Measurements from ENCODE around the gene TMEM171. TPM values are rescaled to one million over a fixed set of nuclear protein-coding genes. Genes with fewer than 3 reads are reported as not detected.

Gene TMEM171
- total RNA-seq, 1 donor: 8.0 TPM

- Histone ChIP-seq H3K79me2 (ENCODE audit: insufficient read depth, low read length) (no peaks in the 10 kb centered on the region), H3K4me1 (ENCODE audit: insufficient read depth, low read length) (peaks cover 6% of the 10 kb centered on the region), H3K9me3 (ENCODE audit: low read depth, low read length) (no peaks in the 10 kb centered on the region), H3K27ac (ENCODE audit: low read depth, low read length) (no peak overlapping the region), H2AFZ (ENCODE audit: low read length) (no peak overlapping the region), H3K36me3 (ENCODE audit: insufficient read depth, low read length) (no peaks in the 10 kb centered on the region), H3K4me2 (ENCODE audit: insufficient read depth, low read length) (no peak overlapping the region), H4K20me1 (ENCODE audit: insufficient read depth, low read length) (no peaks in the 10 kb centered on the region), H3K27me3 (ENCODE audit: insufficient read depth, low read length) (peaks cover 1% of the 10 kb centered on the region), H3K4me3 (ENCODE audit: insufficient read depth, low read length) (no peak overlapping the region)
- peak; percentile 74 for DNase-seq (ENCODE audit: insufficient read length, low spot score, missing footprints)
- no peak for TF ChIP-seq CTCF (IDR thresholded peaks at IDR 0.05; ENCODE audit: extremely low read depth, low read depth, low read length)
These were observed 11.5 kb downstream of the TMEM171 start for GRCh38 chr5:73131711-73132425.

GRCh38 chr5:73132759-73133158, 12.4 kb downstream of the TMEM171 start:
- Histone ChIP-seq H4K20me1 (ENCODE audit: insufficient read depth, low read length) (no peaks in the 10 kb centered on the region), H3K4me3 (ENCODE audit: insufficient read depth, low read length) (no peak overlapping the region), H3K9me3 (ENCODE audit: low read depth, low read length) (no peaks in the 10 kb centered on the region), H3K4me1 (ENCODE audit: insufficient read depth, low read length) (peaks cover 6% of the 10 kb centered on the region), H2AFZ (ENCODE audit: low read length) (no peak overlapping the region), H3K27me3 (ENCODE audit: insufficient read depth, low read length) (peaks cover 2% of the 10 kb centered on the region), H3K36me3 (ENCODE audit: insufficient read depth, low read length) (no peaks in the 10 kb centered on the region), H3K79me2 (ENCODE audit: insufficient read depth, low read length) (no peaks in the 10 kb centered on the region), H3K4me2 (ENCODE audit: insufficient read depth, low read length) (no peak overlapping the region), H3K27ac (ENCODE audit: low read depth, low read length) (no peak overlapping the region)
- DNase-seq (ENCODE audit: insufficient read length, low spot score, missing footprints): no peak
- no peak for TF ChIP-seq CTCF (IDR thresholded peaks at IDR 0.05; ENCODE audit: extremely low read depth, low read depth, low read length)

- H3K9me3 ChIP-seq (ENCODE audit: low read depth, low read length): no peaks in the 10 kb centered on the region
- no peak for TF ChIP-seq CTCF (IDR thresholded peaks at IDR 0.05; ENCODE audit: extremely low read depth, low read depth, low read length)
- no peak for DNase-seq (ENCODE audit: insufficient read length, low spot score, missing footprints)
- no peaks in the 10 kb centered on the region for H3K36me3 ChIP-seq (ENCODE audit: insufficient read depth, low read length)
- H3K27me3 ChIP-seq (ENCODE audit: insufficient read depth, low read length): peaks cover 2% of the 10 kb centered on the region
- H3K79me2 ChIP-seq (ENCODE audit: insufficient read depth, low read length): no peaks in the 10 kb centered on the region
- no peak overlapping the region for H3K4me2 ChIP-seq (ENCODE audit: insufficient read depth, low read length)
- H2AFZ ChIP-seq (ENCODE audit: low read length): no peak overlapping the region
- H4K20me1 ChIP-seq (ENCODE audit: insufficient read depth, low read length): no peaks in the 10 kb centered on the region
- H3K27ac ChIP-seq (ENCODE audit: low read depth, low read length): no peak overlapping the region
- no peak overlapping the region for H3K4me3 ChIP-seq (ENCODE audit: insufficient read depth, low read length)
- H3K4me1 ChIP-seq (ENCODE audit: insufficient read depth, low read length): peaks cover 6% of the 10 kb centered on the region
These were observed 14.6 kb downstream of the TMEM171 start for GRCh38 chr5:73135021-73135420.

GRCh38 chr5:73135429-73136054, 15.2 kb downstream of the TMEM171 start:
- Histone ChIP-seq H3K4me1 (ENCODE audit: insufficient read depth, low read length) (peaks cover 6% of the 10 kb centered on the region), H2AFZ (ENCODE audit: low read length) (no peak overlapping the region), H3K9me3 (ENCODE audit: low read depth, low read length) (no peaks in the 10 kb centered on the region), H3K4me2 (ENCODE audit: insufficient read depth, low read length) (no peak overlapping the region), H4K20me1 (ENCODE audit: insufficient read depth, low read length) (no peaks in the 10 kb centered on the region), H3K79me2 (ENCODE audit: insufficient read depth, low read length) (no peaks in the 10 kb centered on the region), H3K36me3 (ENCODE audit: insufficient read depth, low read length) (no peaks in the 10 kb centered on the region), H3K27ac (ENCODE audit: low read depth, low read length) (no peak overlapping the region), H3K27me3 (ENCODE audit: insufficient read depth, low read length) (peaks cover 2% of the 10 kb centered on the region), H3K4me3 (ENCODE audit: insufficient read depth, low read length) (no peak overlapping the region)
- TF ChIP-seq CTCF (IDR thresholded peaks at IDR 0.05; ENCODE audit: extremely low read depth, low read depth, low read length): peak; percentile 50
- peak; percentile 70 for DNase-seq (ENCODE audit: insufficient read length, low spot score, missing footprints)

Data from osteoblast (primary cell).